Activated CD4-positive, alpha-beta memory T cell treated with anti-CD3 and anti-CD28 coated beads, Interleukin-2, amount 10 ng/mL, durations not matched to agents 7 days and 5 days (primary cell): ENCODE results near the gene TBC1D30. TPM values are rescaled to one million over a fixed set of nuclear protein-coding genes. Genes with fewer than 3 reads are reported as not detected.

Experiments
- CTCF ChIA-PET: fragments of 350-600 bp; sonication (Branson Sonifier 250); formaldehyde crosslinking; loops from one replicate; lab custom pipeline; 2021; ENCODE audit warnings: antibody characterized with exemption, inconsistent platforms; lab: Charles Lee
- POLR2A ChIA-PET: fragments of 350-600 bp; sonication (Branson Sonifier 250); formaldehyde crosslinking; loops from one replicate; lab custom pipeline; 2021; ENCODE audit warnings: antibody characterized with exemption; lab: Charles Lee
- DNase-seq: peaks from one replicate; pipeline ENCODE4 v3.0.0-alpha.2; 2020
- H3K27ac Mint-ChIP-seq: one replicate; pipeline ENCODE4 v1.8.0; 2021; ENCODE audit warnings: mild to moderate bottlenecking, mixed read lengths
- H3K27me3 Mint-ChIP-seq: one replicate; pipeline ENCODE4 v1.8.0; 2021; ENCODE audit warnings: mixed read lengths
- H3K36me3 Mint-ChIP-seq: one replicate; pipeline ENCODE4 v1.8.0; 2021; ENCODE audit warnings: low read depth, mixed read lengths
- H3K4me1 Mint-ChIP-seq: one replicate; pipeline ENCODE4 v1.8.0; 2021; ENCODE audit warnings: mixed read lengths
- H3K4me3 Mint-ChIP-seq: one replicate; pipeline ENCODE4 v1.8.0; 2021; ENCODE audit warnings: mild to moderate bottlenecking, mixed read lengths
- H3K9me3 Mint-ChIP-seq: one replicate; pipeline ENCODE4 v1.8.0; 2021; ENCODE audit warnings: mixed read lengths
- total RNA-seq, 2 experiments: library from RNA; stranded (reverse); gene quantifications; one replicate each; pipeline ENCODE4 v1.2.3, GENCODE V29; 2021

TBC1D30 gene
- total RNA-seq, 2 experiments from 2014 or later: 0.13 TPM; not detected in 1

GRCh38 chr12:64903479-64904152, 79.2 kb downstream of the TBC1D30 start:
- H3K4me1 Mint-ChIP-seq: no peaks in the 10 kb centered on the region
- H3K9me3 Mint-ChIP-seq: no peaks in the 10 kb centered on the region
- no peaks in the 10 kb centered on the region for H3K36me3 Mint-ChIP-seq
- DNase-seq: no peak
- POLR2A ChIA-PET: no interaction called here
- H3K4me3 Mint-ChIP-seq: no peak overlapping the region
- peaks cover 11% of the 10 kb centered on the region for H3K27me3 Mint-ChIP-seq
- no peak overlapping the region for H3K27ac Mint-ChIP-seq
- CTCF ChIA-PET: interaction anchor here (1.6 kb wide), 1 partner anchor 13 kb away, joined by 4 read pairs; no protein-coding TSS in a partner anchor

- no peaks in the 10 kb centered on the region for H3K36me3 Mint-ChIP-seq
- H3K27ac Mint-ChIP-seq: no peak overlapping the region
- no peaks in the 10 kb centered on the region for H3K9me3 Mint-ChIP-seq
- H3K4me1 Mint-ChIP-seq: no peaks in the 10 kb centered on the region
- DNase-seq: no peak
- CTCF ChIA-PET: no interaction called here
- H3K4me3 Mint-ChIP-seq: no peak overlapping the region
- H3K27me3 Mint-ChIP-seq: peaks cover 8% of the 10 kb centered on the region
- POLR2A ChIA-PET: no interaction called here
Measured at GRCh38 chr12:64907097-64907496, 82.7 kb downstream of the TBC1D30 start.

GRCh38 chr12:64909124-64909523, 84.7 kb downstream of the TBC1D30 start:
- Mint-ChIP-seq H3K27ac (no peak overlapping the region), H3K4me1 (no peaks in the 10 kb centered on the region), H3K4me3 (no peak overlapping the region), H3K9me3 (no peaks in the 10 kb centered on the region), H3K36me3 (no peaks in the 10 kb centered on the region), H3K27me3 (peaks cover 9% of the 10 kb centered on the region)
- ChIA-PET POLR2A (no interaction called here), CTCF (no interaction called here)
- DNase-seq: no peak

GRCh38 chr12:64911081-64911480, 86.6 kb downstream of the TBC1D30 start:
- Mint-ChIP-seq H3K27ac (no peak overlapping the region), H3K4me3 (no peak overlapping the region), H3K27me3 (peaks cover 11% of the 10 kb centered on the region), H3K9me3 (no peaks in the 10 kb centered on the region), H3K36me3 (no peaks in the 10 kb centered on the region), H3K4me1 (no peaks in the 10 kb centered on the region)
- ChIA-PET CTCF (interaction anchor here (0.8 kb wide), 1 partner anchor 18 kb away, joined by 3 read pairs; no protein-coding TSS in a partner anchor), POLR2A (no interaction called here)
- no peak for DNase-seq

GRCh38 chr12:64911912-64912311, 87.5 kb downstream of the TBC1D30 start:
- ChIA-PET CTCF (no interaction called here), POLR2A (no interaction called here)
- peaks cover 13% of the 10 kb centered on the region for H3K27me3 Mint-ChIP-seq
- H3K4me3 Mint-ChIP-seq: no peak overlapping the region
- no peaks in the 10 kb centered on the region for H3K4me1 Mint-ChIP-seq
- H3K9me3 Mint-ChIP-seq: no peaks in the 10 kb centered on the region
- no peak for DNase-seq
- no peaks in the 10 kb centered on the region for H3K36me3 Mint-ChIP-seq
- H3K27ac Mint-ChIP-seq: no peak overlapping the region

- CTCF ChIA-PET: no interaction called here
- H3K4me1 Mint-ChIP-seq: no peaks in the 10 kb centered on the region
Measured at GRCh38 chr12:64912516-64913255, 88.2 kb downstream of the TBC1D30 start.

GRCh38 chr12:64915242-64915641, 90.8 kb downstream of the TBC1D30 start:
- POLR2A ChIA-PET: no interaction called here
- CTCF ChIA-PET: interaction anchor here (1.1 kb wide), 1 partner anchor 24 kb away, joined by 3 read pairs; no protein-coding TSS in a partner anchor

More at GRCh38 chr12:64912516-64913255, 88.2 kb downstream of the TBC1D30 start:
- Mint-ChIP-seq H3K36me3 (no peaks in the 10 kb centered on the region), H3K4me3 (no peak overlapping the region), H3K27me3 (peaks cover 12% of the 10 kb centered on the region), H3K27ac (no peak overlapping the region), H3K9me3 (no peaks in the 10 kb centered on the region)
- POLR2A ChIA-PET: no interaction called here
- DNase-seq: no peak

GRCh38 chr12:64916411-64917261, 92.2 kb downstream of the TBC1D30 start:
- no peak overlapping the region for H3K27ac Mint-ChIP-seq
- POLR2A ChIA-PET: no interaction called here
- peaks cover 12% of the 10 kb centered on the region for H3K27me3 Mint-ChIP-seq
- DNase-seq: no peak
- no peaks in the 10 kb centered on the region for H3K36me3 Mint-ChIP-seq
- CTCF ChIA-PET: interaction anchor here (0.7 kb wide), 1 partner anchor 367 kb away, joined by 3 read pairs; no protein-coding TSS in a partner anchor
- H3K4me1 Mint-ChIP-seq: no peaks in the 10 kb centered on the region
- H3K9me3 Mint-ChIP-seq: no peaks in the 10 kb centered on the region
- no peak overlapping the region for H3K4me3 Mint-ChIP-seq

More at GRCh38 chr12:64915242-64915641, 90.8 kb downstream of the TBC1D30 start:
- Mint-ChIP-seq H3K27me3 (peaks cover 12% of the 10 kb centered on the region), H3K36me3 (no peaks in the 10 kb centered on the region), H3K4me3 (no peak overlapping the region), H3K27ac (no peak overlapping the region), H3K4me1 (no peaks in the 10 kb centered on the region), H3K9me3 (no peaks in the 10 kb centered on the region)
- no peak for DNase-seq

- ChIA-PET POLR2A (no interaction called here), CTCF (no interaction called here)
- Mint-ChIP-seq H3K9me3 (no peaks in the 10 kb centered on the region), H3K27ac (no peak overlapping the region), H3K36me3 (no peaks in the 10 kb centered on the region), H3K4me3 (no peak overlapping the region), H3K27me3 (peaks cover 13% of the 10 kb centered on the region), H3K4me1 (no peaks in the 10 kb centered on the region)
- no peak for DNase-seq
Measured at GRCh38 chr12:64918344-64918743, 93.9 kb downstream of the TBC1D30 start.

- POLR2A ChIA-PET: no interaction called here
- H3K4me3 Mint-ChIP-seq: no peak overlapping the region
- CTCF ChIA-PET: no interaction called here
- no peaks in the 10 kb centered on the region for H3K9me3 Mint-ChIP-seq
- no peak overlapping the region for H3K27ac Mint-ChIP-seq
- DNase-seq: no peak
- no peaks in the 10 kb centered on the region for H3K36me3 Mint-ChIP-seq
- H3K27me3 Mint-ChIP-seq: peaks cover 12% of the 10 kb centered on the region
- H3K4me1 Mint-ChIP-seq: no peaks in the 10 kb centered on the region
Measured at GRCh38 chr12:64918801-64919200, 94.4 kb downstream of the TBC1D30 start.

- Mint-ChIP-seq H3K9me3 (no peaks in the 10 kb centered on the region), H3K36me3 (no peaks in the 10 kb centered on the region), H3K4me3 (no peak overlapping the region), H3K4me1 (no peaks in the 10 kb centered on the region), H3K27ac (no peak overlapping the region), H3K27me3 (peaks cover 24% of the 10 kb centered on the region)
- CTCF ChIA-PET: no interaction called here
- POLR2A ChIA-PET: no interaction called here
- no peak for DNase-seq
Measured at GRCh38 chr12:64922853-64923252, 98.4 kb downstream of the TBC1D30 start.

GRCh38 chr12:64923536-64923935, 99.1 kb downstream of the TBC1D30 start:
- Mint-ChIP-seq H3K36me3 (no peaks in the 10 kb centered on the region), H3K27ac (no peak overlapping the region), H3K9me3 (no peaks in the 10 kb centered on the region), H3K27me3 (peaks cover 28% of the 10 kb centered on the region), H3K4me1 (no peaks in the 10 kb centered on the region), H3K4me3 (no peak overlapping the region)
- no peak for DNase-seq
- ChIA-PET POLR2A (no interaction called here), CTCF (no interaction called here)
